Measurements from ENCODE around the gene CRYGA.

DNA sequence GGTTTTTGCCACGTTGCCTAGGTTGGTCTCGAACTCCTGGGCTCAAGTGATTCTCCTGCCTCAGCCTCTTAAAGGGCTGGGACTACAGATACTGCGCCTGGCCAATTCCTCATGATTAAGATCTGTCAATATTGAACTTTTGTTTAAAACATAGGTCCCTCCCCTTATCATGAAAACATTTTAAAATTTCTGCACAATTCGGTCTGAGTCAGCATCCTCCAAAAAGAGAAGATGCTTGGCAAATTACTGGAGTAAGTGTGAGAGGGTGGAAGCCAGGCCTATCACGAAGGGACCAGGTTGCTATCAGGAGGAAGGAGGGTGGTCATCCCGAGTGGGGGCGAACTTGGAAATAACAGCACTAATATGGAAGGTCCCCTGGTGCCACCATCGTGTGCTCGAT, 10.8 kb upstream of the CRYGA start:
- TF ChIP-seq, protein P1, sequence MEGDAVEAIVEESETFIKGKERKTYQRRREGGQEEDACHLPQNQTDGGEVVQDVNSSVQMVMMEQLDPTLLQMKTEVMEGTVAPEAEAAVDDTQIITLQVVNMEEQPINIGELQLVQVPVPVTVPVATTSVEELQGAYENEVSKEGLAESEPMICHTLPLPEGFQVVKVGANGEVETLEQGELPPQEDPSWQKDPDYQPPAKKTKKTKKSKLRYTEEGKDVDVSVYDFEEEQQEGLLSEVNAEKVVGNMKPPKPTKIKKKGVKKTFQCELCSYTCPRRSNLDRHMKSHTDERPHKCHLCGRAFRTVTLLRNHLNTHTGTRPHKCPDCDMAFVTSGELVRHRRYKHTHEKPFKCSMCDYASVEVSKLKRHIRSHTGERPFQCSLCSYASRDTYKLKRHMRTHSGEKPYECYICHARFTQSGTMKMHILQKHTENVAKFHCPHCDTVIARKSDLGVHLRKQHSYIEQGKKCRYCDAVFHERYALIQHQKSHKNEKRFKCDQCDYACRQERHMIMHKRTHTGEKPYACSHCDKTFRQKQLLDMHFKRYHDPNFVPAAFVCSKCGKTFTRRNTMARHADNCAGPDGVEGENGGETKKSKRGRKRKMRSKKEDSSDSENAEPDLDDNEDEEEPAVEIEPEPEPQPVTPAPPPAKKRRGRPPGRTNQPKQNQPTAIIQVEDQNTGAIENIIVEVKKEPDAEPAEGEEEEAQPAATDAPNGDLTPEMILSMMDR (IDR thresholded peaks at IDR 0.05; ENCODE audit: insufficient read depth, low read length) = no peak
- TF ChIP-seq POLR2AphosphoS5 (IDR thresholded peaks at IDR 0.05; ENCODE audit: low read depth) = no peak
